Stimulated activated naive CD8-positive, alpha-beta T cell treated with anti-CD3 and anti-CD28 coated beads, Interleukin-15, amount 100 ng/mL, for 72 hours (primary cell): ENCODE data around the gene IDH3G.
A peak's percentile ranks its signal among the peaks of the same experiment; 100 is the strongest.

Source experiments
- ATAC-seq: fragments of 150-1000 bp; cut with Tn5 transposase; 2 replicates; pipeline ENCODE4 v1.10.0; 2021; ENCODE audit warnings: mild to moderate bottlenecking, moderate library complexity
- DNase-seq, 2 donors: peaks; one replicate each; pipeline ENCODE4 v3.0.0; 2021 to 2022
- H3K27ac Mint-ChIP-seq, 2 donors: one replicate each; pipeline ENCODE4 v1.8.0; 2022; ENCODE audit warnings: mild to moderate bottlenecking in 2 of 2, mixed read lengths in 2 of 2, moderate library complexity in 2 of 2
- H3K27me3 Mint-ChIP-seq: one replicate; pipeline ENCODE4 v1.8.0; 2022; ENCODE audit warnings: mixed read lengths
- H3K4me1 Mint-ChIP-seq: one replicate; pipeline ENCODE4 v1.8.0; 2022; ENCODE audit warnings: mild to moderate bottlenecking, mixed read lengths
- H3K4me3 Mint-ChIP-seq, 2 donors: one replicate each; pipeline ENCODE4 v1.8.0; 2022; ENCODE audit warnings: mild to moderate bottlenecking in 2 of 2, mixed read lengths in 2 of 2, moderate library complexity in 1 of 2
- H3K9me3 Mint-ChIP-seq, 2 donors: one replicate each; pipeline ENCODE4 v1.8.0; 2022; ENCODE audit warnings: mixed read lengths in 2 of 2

The IDH3G gene

DNA sequence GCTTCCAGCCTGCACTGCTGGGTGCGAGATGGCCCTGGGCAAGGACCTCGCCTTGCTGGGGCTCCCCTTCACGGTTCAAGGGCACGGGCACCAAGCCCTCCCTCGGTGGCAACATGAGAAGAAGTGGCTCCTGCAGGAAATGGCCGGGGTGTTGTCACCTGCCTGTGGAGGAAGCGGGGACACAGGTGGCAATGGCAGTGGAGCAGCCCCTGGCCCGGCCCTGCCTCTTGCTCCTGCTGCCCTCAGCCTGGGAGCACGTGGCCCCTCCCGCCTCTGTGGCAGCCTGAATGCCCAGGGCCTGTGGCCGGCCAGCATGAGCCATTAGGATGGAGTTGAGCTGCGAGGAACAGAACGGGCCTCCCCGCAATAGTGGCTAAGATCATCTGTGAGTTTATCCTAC lies 52.7 kb downstream of the IDH3G start:
- Mint-ChIP-seq H3K27me3 (peaks cover 13% of the 10 kb centered on the region), H3K4me1 (peaks cover 20% of the 10 kb centered on the region), H3K4me3 (no peak overlapping the region), H3K27ac (no peak overlapping the region), H3K9me3 (no peaks in the 10 kb centered on the region)
- DNase-seq (no peak), ATAC-seq (no peak)

DNA sequence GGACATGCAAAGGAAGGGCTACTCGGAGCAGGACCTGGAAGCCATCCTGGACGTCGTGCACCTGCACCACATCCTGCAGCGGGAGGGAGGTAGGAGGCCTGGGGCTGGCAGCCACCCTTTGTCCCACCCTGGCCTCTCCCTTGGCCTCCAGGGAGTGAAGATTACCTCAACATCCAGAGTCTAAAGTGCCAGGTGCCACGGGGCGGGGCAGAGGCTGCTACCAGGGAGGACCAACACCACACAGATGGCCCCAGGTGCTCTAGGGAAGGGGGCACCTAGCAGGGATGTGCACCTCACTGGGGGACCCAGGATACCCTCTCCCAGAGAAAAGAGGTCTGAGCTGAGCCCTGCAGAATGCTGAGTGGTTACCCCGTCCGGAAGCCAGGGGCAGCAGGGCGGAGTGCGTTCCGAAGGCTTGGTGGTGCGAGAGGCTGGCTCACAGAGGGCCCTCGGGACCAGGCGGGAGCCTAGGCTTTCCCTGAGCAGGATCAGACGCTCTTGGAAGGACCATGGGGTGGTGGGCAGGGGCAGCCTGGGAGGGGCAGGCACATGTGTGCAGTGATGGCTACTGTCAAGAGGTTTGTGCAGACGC lies 53.4 kb downstream of the IDH3G start:
- Mint-ChIP-seq H3K9me3 (no peaks in the 10 kb centered on the region), H3K4me3 (peak overlapping the region in 1 of 2 donors; percentile 63), H3K27ac (peak overlapping the region; percentile 57 to 86), H3K27me3 (peaks cover 9% of the 10 kb centered on the region), H3K4me1 (peaks cover 20% of the 10 kb centered on the region)
- ATAC-seq, result no peak
- no peak for DNase-seq

GRCh38 chrX:153739754-153740486 lies 54.3 kb downstream of the IDH3G start:
- Mint-ChIP-seq H3K27me3 (peaks cover 6% of the 10 kb centered on the region), H3K27ac (peak overlapping the region; percentile 57 to 86), H3K4me3 (peak overlapping the region in 1 of 2 donors; percentile 63), H3K4me1 (peaks cover 28% of the 10 kb centered on the region), H3K9me3 (no peaks in the 10 kb centered on the region)
- ATAC-seq (peak; percentile 75), DNase-seq (peak in 1 of 2 donors; percentile 19)

DNA sequence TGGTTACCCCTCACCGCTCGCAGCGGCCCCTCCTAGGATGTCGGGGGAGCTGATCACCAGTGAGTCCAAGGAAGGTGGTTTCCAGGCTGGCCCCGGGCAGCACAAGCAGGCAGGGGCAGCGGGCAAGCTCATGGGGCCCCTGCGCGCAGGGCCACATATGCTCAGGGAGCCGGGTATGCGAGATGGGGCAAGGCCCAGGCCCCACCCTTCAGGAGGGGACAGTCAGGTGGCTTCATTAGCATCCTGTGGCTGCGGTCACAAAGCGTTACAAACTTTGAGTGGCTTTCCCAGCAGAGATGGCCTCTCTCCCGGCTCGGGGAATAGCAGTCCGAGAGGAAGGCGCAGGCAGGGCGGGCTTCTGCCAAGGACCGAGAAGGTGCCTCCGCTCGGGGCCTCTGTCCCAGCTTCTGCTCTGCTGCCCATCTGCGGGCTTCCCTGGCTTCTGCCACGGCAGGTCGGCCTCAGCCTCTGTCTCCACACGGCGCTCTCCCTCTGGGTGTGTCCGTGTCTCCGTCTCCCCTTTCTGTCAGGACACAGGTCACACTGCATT lies 56.0 kb downstream of the IDH3G start:
- no peak for ATAC-seq
- no peak overlapping the region for H3K27ac Mint-ChIP-seq
- no peak overlapping the region for H3K4me3 Mint-ChIP-seq

GRCh38 chrX:153736871-153737441 lies 57.2 kb downstream of the IDH3G start:
- Mint-ChIP-seq H3K4me3 (no peak overlapping the region), H3K27ac (no peak overlapping the region), H3K9me3 (peaks cover under 1 to 3% of the 10 kb centered on the region in 2 donors), H3K27me3 (no peaks in the 10 kb centered on the region), H3K4me1 (peaks cover 32% of the 10 kb centered on the region)
- ATAC-seq (no peak), DNase-seq (no peak)

More for the DNA sequence above, 56.0 kb downstream of the IDH3G start:
- H3K9me3 Mint-ChIP-seq, result no peaks in the 10 kb centered on the region
- H3K4me1 Mint-ChIP-seq, result peaks cover 31% of the 10 kb centered on the region
- no peak for DNase-seq
- no peaks in the 10 kb centered on the region for H3K27me3 Mint-ChIP-seq

- Mint-ChIP-seq H3K4me1 (peaks cover 38% of the 10 kb centered on the region), H3K4me3 (no peak overlapping the region), H3K27ac (no peak overlapping the region), H3K27me3 (no peaks in the 10 kb centered on the region), H3K9me3 (peaks cover 7 to 9% of the 10 kb centered on the region in 2 donors)
- no peak for DNase-seq
- no peak for ATAC-seq
These were observed 57.9 kb downstream of the IDH3G start for GRCh38 chrX:153736071-153736820.
